BLaER1 treated with 17β-estradiol and CSF1 and Interleukin-3, amounts not matched to agents 10 nM and 100 nM (cell line): Measurements from ENCODE around the gene CSNK2A3.
A peak's percentile ranks its signal among the peaks of the same experiment; 100 is the strongest.

Source experiments
- H3K27ac ChIP-seq, 11 experiments: shearing (Covaris generic); formaldehyde crosslinking; 2 replicates each; pipeline ENCODE4 v1.8.1; 2022
- H3K27me3 ChIP-seq, 11 experiments: shearing (Covaris generic); formaldehyde crosslinking; 2 replicates each; pipeline ENCODE4 v1.8.1; 2022
- H3K36me3 ChIP-seq, 11 experiments: shearing (Covaris generic); formaldehyde crosslinking; 2 replicates each; pipeline ENCODE4 v1.8.1; 2022
- H3K4me1 ChIP-seq, 10 experiments: shearing (Covaris generic); formaldehyde crosslinking; 2 replicates each; pipeline ENCODE4 v1.8.1; 2022
- H3K4me2 ChIP-seq, 11 experiments: shearing (Covaris generic); formaldehyde crosslinking; 2 replicates each; pipeline ENCODE4 v1.8.1; 2022
- H3K4me3 ChIP-seq, 10 experiments: shearing (Covaris generic); formaldehyde crosslinking; 2 replicates each; pipeline ENCODE4 v1.8.1; 2022
- H3K9ac ChIP-seq, 11 experiments: shearing (Covaris generic); formaldehyde crosslinking; 2 replicates each; pipeline ENCODE4 v1.8.1; 2022
- H3K9me3 ChIP-seq, 11 experiments: shearing (Covaris generic); formaldehyde crosslinking; replicated peaks in 1 of 11; 2 replicates each; pipeline ENCODE4 v1.8.1; 2022
- H4K20me1 ChIP-seq, 11 experiments: shearing (Covaris generic); formaldehyde crosslinking; 2 replicates each; pipeline ENCODE4 v1.8.1; 2022
- Cebpa-rat ChIP-seq, 11 experiments: shearing (Covaris generic); IDR thresholded peaks; 2 replicates each; pipeline ENCODE4 v1.8.1; 2022

The CSNK2A3 gene

DNA sequence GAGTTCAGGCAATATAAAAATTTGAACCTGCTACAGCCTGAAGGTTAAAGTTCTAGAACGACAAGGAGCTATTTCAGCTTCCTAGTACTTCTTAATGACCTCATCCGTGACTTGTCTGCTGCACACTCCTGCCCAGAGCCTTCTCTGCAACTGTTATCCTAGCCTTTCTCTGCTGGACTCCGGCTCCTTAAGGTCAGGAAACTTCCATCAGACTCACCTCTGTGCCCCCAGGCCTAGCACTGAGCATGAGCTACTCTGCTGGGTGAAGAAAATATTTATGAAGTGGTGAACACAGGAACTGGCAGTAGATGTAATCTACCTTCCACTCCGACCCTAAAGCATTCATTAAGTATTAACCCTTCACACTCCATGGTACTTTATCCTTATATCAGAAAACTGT lies 18.4 kb downstream of the CSNK2A3 start:
- no peaks in the 10 kb centered on the region for H3K36me3 ChIP-seq
- H3K4me2 ChIP-seq = no peak overlapping the region
- H3K9me3 ChIP-seq = no peaks in the 10 kb centered on the region
- H3K4me3 ChIP-seq = no peak overlapping the region
- H3K27ac ChIP-seq = no peak overlapping the region
- no peaks in the 10 kb centered on the region; a peak in 1 of 22 replicates for H4K20me1 ChIP-seq
- no peaks in the 10 kb centered on the region for H3K4me1 ChIP-seq
- H3K9ac ChIP-seq = no peak overlapping the region
- no peak for TF ChIP-seq Cebpa-rat (IDR thresholded peaks at IDR 0.05)
- H3K27me3 ChIP-seq = no peaks in the 10 kb centered on the region

DNA sequence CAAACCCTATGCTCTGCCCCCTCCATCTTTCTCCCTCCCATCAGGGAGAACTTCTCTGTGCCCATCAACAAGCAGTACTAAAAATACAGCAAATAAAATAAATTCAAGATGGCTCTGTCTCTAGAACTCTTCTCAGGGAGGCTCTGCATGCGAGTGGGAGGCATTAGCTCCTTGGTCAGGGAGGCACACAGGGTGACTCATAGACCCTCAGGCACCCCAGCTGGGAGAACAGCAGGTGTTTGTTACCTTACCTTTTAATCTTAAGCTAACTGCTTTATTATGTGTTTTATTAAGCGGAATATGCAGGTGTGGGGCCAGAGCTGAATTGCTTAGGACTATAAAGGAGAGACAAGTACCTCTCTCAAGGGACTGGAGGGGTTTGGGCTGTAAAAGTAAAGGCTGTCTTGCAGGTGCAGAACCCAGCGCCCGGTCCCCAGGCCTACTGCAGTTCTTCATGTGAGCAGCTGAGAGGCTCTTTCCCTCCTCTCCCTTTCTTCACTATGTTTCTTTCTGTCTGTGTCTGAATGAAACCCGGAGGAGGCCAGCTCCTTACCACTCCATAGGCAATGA lies 20.8 kb downstream of the CSNK2A3 start:
- Histone ChIP-seq H4K20me1 (no peaks in the 10 kb centered on the region; a peak in 1 of 22 replicates), H3K4me3 (no peak overlapping the region), H3K9me3 (no peaks in the 10 kb centered on the region), H3K4me1 (peaks cover 0 to 7% (median 5%) of the 10 kb centered on the region in 10 experiments; a peak in 14 of 20 replicates), H3K36me3 (no peaks in the 10 kb centered on the region), H3K27me3 (no peaks in the 10 kb centered on the region), H3K9ac (no peak overlapping the region), H3K27ac (no peak overlapping the region), H3K4me2 (no peak overlapping the region)
- no peak for TF ChIP-seq Cebpa-rat (IDR thresholded peaks at IDR 0.05)

DNA sequence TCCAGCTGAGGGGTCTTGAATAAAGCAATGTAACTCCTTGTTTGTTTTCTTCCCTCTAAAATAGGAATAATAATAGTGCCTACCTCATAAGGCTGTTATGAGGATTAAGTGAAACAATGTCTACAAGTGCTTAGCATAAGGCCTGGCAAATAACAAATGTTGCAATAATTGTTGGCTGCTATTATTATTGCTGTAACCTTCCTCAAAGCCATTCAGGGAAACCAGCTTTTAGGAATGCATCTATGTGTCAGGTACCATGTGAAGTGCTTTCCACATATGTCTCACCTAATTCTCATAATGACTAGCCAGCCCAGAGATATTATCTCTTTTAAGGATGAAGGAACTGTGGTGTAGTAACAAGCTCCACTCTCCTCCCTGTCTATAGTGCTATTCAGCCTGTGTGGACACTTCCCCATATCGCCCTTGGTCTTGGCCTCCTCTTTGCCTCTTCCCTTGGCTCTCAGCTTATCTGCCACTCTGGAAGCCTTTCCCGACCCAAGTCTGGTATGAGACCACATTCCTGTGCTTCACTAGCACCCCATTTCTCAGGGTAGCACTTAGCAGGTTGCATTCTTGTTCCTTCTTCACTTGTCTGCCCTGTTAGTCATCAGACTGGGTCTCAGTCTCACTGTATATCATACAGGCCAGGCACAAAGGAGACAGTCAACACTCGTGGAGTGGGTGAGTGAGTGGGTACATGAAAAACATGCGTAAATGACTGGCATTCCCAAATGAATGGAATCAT lies 23.8 kb downstream of the CSNK2A3 start:
- Histone ChIP-seq H3K27me3 (no peaks in the 10 kb centered on the region), H3K9me3 (no peaks in the 10 kb centered on the region), H3K9ac (no peak overlapping the region), H4K20me1 (no peaks in the 10 kb centered on the region; a peak in 1 of 22 replicates), H3K4me3 (no peak overlapping the region), H3K4me2 (no peak overlapping the region), H3K36me3 (no peaks in the 10 kb centered on the region), H3K4me1 (peaks cover 0 to 14% (median 11%) of the 10 kb centered on the region in 10 experiments; a peak in 14 of 20 replicates), H3K27ac (no peak overlapping the region)
- TF ChIP-seq Cebpa-rat (IDR thresholded peaks at IDR 0.05) = no peak

DNA sequence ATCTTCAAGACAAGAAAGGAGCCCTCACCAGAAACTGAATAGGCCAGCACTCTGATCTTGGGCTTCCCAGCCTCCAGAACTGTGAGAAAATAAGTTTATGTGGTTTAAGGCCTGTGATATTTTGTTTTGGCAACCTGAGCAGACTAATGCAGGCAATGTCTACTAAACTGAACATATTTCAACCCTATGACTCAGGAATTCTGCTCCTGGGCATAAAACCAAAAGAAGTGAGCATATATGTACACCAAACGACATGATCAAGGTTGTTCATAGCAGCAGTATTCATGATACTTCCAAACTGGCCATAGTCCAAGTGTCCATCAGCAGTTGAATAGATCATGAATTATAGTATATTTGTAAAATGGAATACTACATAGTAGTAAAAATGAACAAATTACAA lies 29.0 kb downstream of the CSNK2A3 start:
- Histone ChIP-seq H3K4me2 (no peak overlapping the region), H3K9me3 (peaks cover 0 to 18% (median 5%) of the 10 kb centered on the region in 11 experiments; a peak in 9 of 22 replicates), H3K27ac (no peak overlapping the region), H3K4me1 (peaks cover 5 to 16% (median 12%) of the 10 kb centered on the region in 10 experiments), H3K27me3 (no peaks in the 10 kb centered on the region), H3K9ac (no peak overlapping the region), H3K4me3 (no peak overlapping the region), H3K36me3 (no peaks in the 10 kb centered on the region), H4K20me1 (no peaks in the 10 kb centered on the region)
- TF ChIP-seq Cebpa-rat (IDR thresholded peaks at IDR 0.05) = no peak

DNA sequence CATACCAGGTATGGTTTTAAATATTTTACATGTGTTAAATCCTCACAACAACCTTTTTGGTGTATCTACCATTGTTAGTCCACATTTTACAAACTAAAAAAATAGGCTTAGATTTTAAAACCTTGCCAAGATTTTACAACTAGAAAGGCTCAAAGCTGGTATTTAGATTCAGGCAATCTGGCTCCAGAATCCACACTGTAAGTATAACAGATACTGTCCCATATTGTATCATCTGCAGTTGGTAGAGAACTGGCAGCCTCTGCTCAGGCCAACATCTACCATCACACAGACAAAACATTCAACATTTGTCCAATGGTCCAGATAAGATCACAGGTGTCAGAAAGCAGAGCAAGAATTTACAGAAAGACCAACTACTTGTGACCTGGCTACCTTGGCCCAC lies 30.9 kb downstream of the CSNK2A3 start:
- H3K27me3 ChIP-seq = no peaks in the 10 kb centered on the region
- TF ChIP-seq Cebpa-rat (IDR thresholded peaks at IDR 0.05) = no peak

DNA sequence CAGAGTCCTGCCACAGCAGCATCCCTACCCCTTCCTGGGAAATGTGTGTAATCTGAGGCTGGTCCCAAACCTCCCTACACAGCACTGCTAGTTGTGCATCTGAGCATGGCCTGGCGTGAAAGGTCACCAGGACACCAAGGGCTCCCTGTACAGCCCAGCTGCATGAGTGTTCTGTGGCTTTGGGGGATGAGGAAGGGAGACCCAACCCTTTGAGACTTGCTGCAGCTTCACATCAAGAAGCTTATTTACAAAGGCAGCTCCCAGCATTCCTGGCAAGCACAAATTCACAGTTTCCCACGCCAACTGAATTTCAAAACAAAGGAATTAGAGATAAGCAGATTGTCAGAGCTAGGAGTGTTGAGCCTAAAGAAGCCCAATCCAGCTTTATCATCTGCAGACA lies 32.2 kb downstream of the CSNK2A3 start:
- H3K4me1 ChIP-seq = peaks cover 0 to 20% (median 0%) of the 10 kb centered on the region in 10 experiments; a peak in 8 of 20 replicates
- no peak overlapping the region for H3K4me3 ChIP-seq
- no peak overlapping the region for H3K27ac ChIP-seq
- H3K36me3 ChIP-seq = no peaks in the 10 kb centered on the region
- peaks cover 0 to 18% (median 5%) of the 10 kb centered on the region in 11 experiments; a peak in 9 of 22 replicates for H3K9me3 ChIP-seq
- no peak for TF ChIP-seq Cebpa-rat (IDR thresholded peaks at IDR 0.05)
- H4K20me1 ChIP-seq = no peaks in the 10 kb centered on the region
- H3K9ac ChIP-seq = no peak overlapping the region
- no peak overlapping the region for H3K4me2 ChIP-seq
- no peaks in the 10 kb centered on the region for H3K27me3 ChIP-seq

More for the DNA sequence above, 30.9 kb downstream of the CSNK2A3 start:
- Histone ChIP-seq H3K9ac (no peak overlapping the region), H4K20me1 (no peaks in the 10 kb centered on the region), H3K36me3 (no peaks in the 10 kb centered on the region), H3K4me2 (no peak overlapping the region), H3K27ac (no peak overlapping the region), H3K9me3 (peaks cover 0 to 18% (median 5%) of the 10 kb centered on the region in 11 experiments; a peak in 9 of 22 replicates), H3K4me1 (peaks cover 4 to 20% (median 6%) of the 10 kb centered on the region in 10 experiments), H3K4me3 (no peak overlapping the region)

DNA sequence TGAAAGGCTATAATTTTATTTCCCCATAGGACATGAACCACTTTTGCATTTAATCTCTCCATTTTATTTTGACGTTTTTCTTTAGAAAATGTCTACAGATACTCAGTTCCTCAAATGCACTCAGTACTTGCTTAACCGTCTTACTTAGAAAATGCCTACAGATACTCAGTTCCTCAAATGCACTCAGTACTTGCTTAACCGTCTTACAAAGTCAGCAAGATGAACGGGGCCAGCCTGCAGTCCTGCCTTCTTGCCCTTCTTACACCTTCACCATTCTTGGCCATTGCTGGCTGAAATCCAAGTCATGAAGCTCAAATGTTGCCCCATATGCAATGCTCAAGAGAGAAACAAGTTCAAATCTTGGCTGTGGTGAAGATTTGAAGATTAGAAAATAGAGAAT lies 34.1 kb downstream of the CSNK2A3 start:
- H3K4me1 ChIP-seq = peaks cover 0 to 20% (median under 1%) of the 10 kb centered on the region in 10 experiments; a peak in 9 of 20 replicates
- no peaks in the 10 kb centered on the region for H4K20me1 ChIP-seq
- no peak overlapping the region for H3K9ac ChIP-seq
- peak overlapping the region in 4 of 11 experiments; percentile 3 to 68 (median 60); a peak in 6 of 22 replicates for H3K27ac ChIP-seq
- H3K36me3 ChIP-seq = no peaks in the 10 kb centered on the region
- TF ChIP-seq Cebpa-rat (IDR thresholded peaks at IDR 0.05) = peak in 3 of 11 experiments; percentile 26 to 40 (median 32); a peak in 2 of 22 replicates
- no peak overlapping the region for H3K4me3 ChIP-seq
- H3K27me3 ChIP-seq = no peaks in the 10 kb centered on the region
- H3K9me3 ChIP-seq = peaks cover 0 to 18% (median 5%) of the 10 kb centered on the region in 11 experiments; a peak in 9 of 22 replicates
- H3K4me2 ChIP-seq = peak overlapping the region in 4 of 11 experiments; percentile 12 to 57 (median 54); a peak in 7 of 22 replicates

DNA sequence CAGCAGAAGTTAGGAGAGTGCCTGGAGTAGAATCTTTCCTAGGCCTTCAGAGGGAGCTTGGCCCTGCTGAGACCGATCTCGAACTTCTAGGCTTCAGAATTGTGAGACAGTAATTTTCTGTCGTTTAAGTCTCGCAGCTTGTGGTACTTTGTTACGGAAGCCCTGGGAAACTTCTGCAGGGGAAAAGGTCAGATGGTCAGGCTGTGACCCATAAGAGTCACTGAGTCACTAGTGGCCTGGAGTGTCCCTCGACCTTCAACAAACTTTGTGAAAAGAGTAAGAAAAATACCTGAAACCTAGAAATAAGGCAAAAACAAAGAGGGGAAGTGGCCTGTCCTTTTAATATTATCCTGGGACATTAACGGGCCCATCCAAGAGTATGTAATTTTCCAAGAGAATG lies 34.6 kb downstream of the CSNK2A3 start:
- Histone ChIP-seq H3K4me2 (peak overlapping the region in 4 of 11 experiments; percentile 12 to 57 (median 54); a peak in 6 of 22 replicates), H3K27me3 (no peaks in the 10 kb centered on the region), H3K27ac (peak overlapping the region in 4 of 11 experiments; percentile 3 to 68 (median 60); a peak in 6 of 22 replicates), H3K36me3 (no peaks in the 10 kb centered on the region), H3K4me1 (peaks cover 0 to 25% (median 3%) of the 10 kb centered on the region in 10 experiments; a peak in 10 of 20 replicates), H3K9ac (peak overlapping the region in 1 of 11 experiments; percentile 26; a peak in 1 of 22 replicates), H4K20me1 (no peaks in the 10 kb centered on the region), H3K4me3 (no peak overlapping the region), H3K9me3 (peaks cover 0 to 18% (median 5%) of the 10 kb centered on the region in 11 experiments; a peak in 9 of 22 replicates)
- TF ChIP-seq Cebpa-rat (IDR thresholded peaks at IDR 0.05) = no peak

DNA sequence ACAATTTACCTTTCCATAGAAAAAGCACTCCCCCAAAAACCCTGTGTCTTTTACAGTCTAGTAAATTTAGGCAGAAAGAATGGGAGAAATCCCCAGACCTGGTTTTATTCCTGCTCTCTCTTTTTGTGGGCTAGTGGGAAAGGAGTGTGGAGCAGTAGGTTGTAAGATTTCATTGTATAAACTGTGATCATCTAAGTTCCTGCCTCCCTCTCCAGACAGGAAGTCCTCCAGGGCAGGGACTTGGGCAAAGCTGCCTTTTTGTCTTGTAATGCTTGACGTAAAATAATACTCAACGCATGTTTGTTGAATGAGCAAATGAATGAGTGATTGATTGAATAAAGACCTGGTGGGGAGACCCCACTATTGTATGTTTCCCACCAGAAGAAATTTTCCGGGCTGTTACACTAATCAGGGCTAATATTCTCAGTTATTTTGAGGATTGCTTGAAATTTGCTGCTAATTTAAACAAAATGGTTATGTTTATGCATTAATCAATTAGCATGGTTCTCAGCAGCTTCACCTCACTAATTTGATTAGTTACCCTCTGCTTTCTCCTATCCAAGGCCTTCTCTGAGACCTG lies 36.3 kb downstream of the CSNK2A3 start:
- Histone ChIP-seq H3K9me3 (peaks cover 0 to 10% (median 2%) of the 10 kb centered on the region in 11 experiments; a peak in 7 of 22 replicates), H3K4me2 (no peak overlapping the region), H3K27me3 (no peaks in the 10 kb centered on the region), H3K4me3 (no peak overlapping the region), H3K4me1 (peaks cover 0 to 42% (median 17%) of the 10 kb centered on the region in 10 experiments; a peak in 16 of 20 replicates), H3K27ac (no peak overlapping the region), H3K36me3 (no peaks in the 10 kb centered on the region), H4K20me1 (no peaks in the 10 kb centered on the region), H3K9ac (no peak overlapping the region)
- no peak for TF ChIP-seq Cebpa-rat (IDR thresholded peaks at IDR 0.05)
